GM18526 (cell line): ENCODE results near the gene NEIL1.

Experiments
- POLR2A ChIP-seq: IDR thresholded peaks from 3 replicates; pipeline ENCODE4 v1.6.1; 2011; ENCODE audit not compliant: insufficient read length; ENCODE audit errors: extremely low read depth

NEIL1 gene

GRCh38 chr15:75346796-75347221 is at the start of gene NEIL1:
Gene NEIL1 (plus strand): TSS chr15:75347039. CDS start chr15:75348906, 1,867 bp downstream.
- no peak for TF ChIP-seq POLR2A

GRCh38 chr15:75302318-75302717 is 44.5 kb upstream of the NEIL1 start:
- no peak for TF ChIP-seq POLR2A

GRCh38 chr15:75306188-75306587 is 40.7 kb upstream of the NEIL1 start:
- TF ChIP-seq POLR2A = no peak

- no peak for TF ChIP-seq POLR2A
These were observed 39.0 kb upstream of the NEIL1 start for GRCh38 chr15:75307778-75308390.

- TF ChIP-seq POLR2A = no peak
These were observed 37.1 kb upstream of the NEIL1 start for GRCh38 chr15:75309711-75310110.

GRCh38 chr15:75313116-75313845 is 33.6 kb upstream of the NEIL1 start:
- TF ChIP-seq POLR2A = no peak

- no peak for TF ChIP-seq POLR2A
These were observed 32.1 kb upstream of the NEIL1 start for GRCh38 chr15:75314552-75315290.

GRCh38 chr15:75321711-75322110 is 25.1 kb upstream of the NEIL1 start:
- no peak for TF ChIP-seq POLR2A

GRCh38 chr15:75325922-75326321 is 20.9 kb upstream of the NEIL1 start:
- TF ChIP-seq POLR2A = no peak

- no peak for TF ChIP-seq POLR2A
These were observed 19.8 kb upstream of the NEIL1 start for GRCh38 chr15:75327005-75327404.

GRCh38 chr15:75327491-75327890 is 19.3 kb upstream of the NEIL1 start:
- no peak for TF ChIP-seq POLR2A

GRCh38 chr15:75328493-75329314 is 18.1 kb upstream of the NEIL1 start:
- TF ChIP-seq POLR2A = no peak

- no peak for TF ChIP-seq POLR2A
These were observed 17.3 kb upstream of the NEIL1 start for GRCh38 chr15:75329571-75329970.

- no peak for TF ChIP-seq POLR2A
These were observed 11.5 kb upstream of the NEIL1 start for GRCh38 chr15:75335313-75335704.

- peak; percentile 54 for TF ChIP-seq POLR2A
These were observed 11.0 kb upstream of the NEIL1 start, which contains the start of gene COMMD4 for GRCh38 chr15:75335705-75336355. Gene COMMD4 (plus strand): TSS chr15:75336063. CDS start chr15:75336090, 27 bp downstream.
